Astrocyte (in vitro differentiated cells and primary cell): Measurements from ENCODE around the gene SH3BP2.

Experiments used
- CTCF ChIP-seq: IDR thresholded peaks from 2 replicates; pipeline ENCODE4 v1.5.1; 2011; ENCODE audit warnings: low read depth, mild to moderate bottlenecking, inconsistent platforms, low read length, moderate library complexity; ENCODE audit not compliant: insufficient read depth
- EZH2 ChIP-seq: IDR thresholded peaks from 2 replicates; pipeline ENCODE4 v1.6.1; 2012; ENCODE audit warnings: mild to moderate bottlenecking, low read length, inconsistent platforms; ENCODE audit not compliant: insufficient read depth

GRCh38 chr4:2832981-2833670 is 40.2 kb downstream of the SH3BP2 start:
- TF ChIP-seq CTCF (no peak), EZH2 (no peak)
